K562 (cell line): ENCODE data around the gene PLA2G2C. TPM values are rescaled to one million over a fixed set of nuclear protein-coding genes. Genes with fewer than 3 reads are reported as not detected.

Experiments
- BHLHE40 ChIP-seq: IDR thresholded peaks from 2 replicates; pipeline ENCODE4 v1.6.1; 2011; ENCODE audit warnings: low read length, improper control_type of control experiment
- CBFA2T2 ChIP-seq: fragments of 450-650 bp; conservative IDR thresholded peaks from 2 replicates; pipeline ENCODE4 v1.6.1; 2017; ENCODE audit warnings: mild to moderate bottlenecking
- FOSL1 ChIP-seq: fragments of 200-800 bp; sonication (Bioruptor generic); conservative IDR thresholded peaks from 2 replicates; pipeline ENCODE4 v1.6.1; 2016; ENCODE audit warnings: missing genetic modification characterization, missing compliant biosample characterization
- KDM2B ChIP-seq: fragments of 250-450 bp; sonication (Bioruptor Pico); IDR thresholded peaks from 2 replicates; pipeline ENCODE4 v1.8.0; 2021; ENCODE audit warnings: mild to moderate bottlenecking, moderate library complexity
- MGA ChIP-seq: fragments of 450-650 bp; IDR thresholded peaks from 2 replicates; pipeline ENCODE4 v1.6.1; 2016; ENCODE audit warnings: mild to moderate bottlenecking, moderate library complexity
- SMARCA5 ChIP-seq: fragments of 450-650 bp; IDR thresholded peaks from 2 replicates; pipeline ENCODE4 v1.6.1; 2016
- ZNF12 ChIP-seq: sonication (generic); formaldehyde crosslinking; IDR thresholded peaks from 2 replicates; pipeline ENCODE4 v1.4.0; 2020; ENCODE audit warnings: mild to moderate bottlenecking, missing genetic modification reagents
- ZNF830 ChIP-seq: fragments of 250-450 bp; sonication (Bioruptor Pico); IDR thresholded peaks from 2 replicates; pipeline ENCODE4 v1.5.0; 2021; ENCODE audit warnings: mild to moderate bottlenecking
- polyA plus RNA-seq, 8 experiments: library from polyadenylated mRNA; depleted of rRNA in 4 of 8; stranded (reverse) in 5 of 8; unstranded in 3 of 8; fragments of >200 nt; fragmentation: Nextera tagmentation in 2 of 8; fragmentation: Illumina TruSeq in 1 of 8; extraction: Ambion mirVana in 2 of 8; extraction: Trizol in 1 of 8; gene quantifications; 2 replicates each; pipeline versions ENCODE4 v1.2.1 to v1.2.3, GENCODE V29; 2011 to 2014; ENCODE audit warnings: inconsistent platforms in 1 of 8, missing spikeins in 1 of 8
- total RNA-seq, 7 experiments: library from RNA; depleted of rRNA in 6 of 7; stranded (reverse); fragments of >200 nt in 6 of 7; fragmentation: Illumina TruSeq in 2 of 7; extraction: Trizol in 2 of 7; gene quantifications; 2 replicates each; pipeline versions ENCODE4 v1.2.1 to v1.2.3, GENCODE V29; 2011 to 2021; ENCODE audit warnings: low replicate concordance in 1 of 7
- TF ChIP-seq, protein P1 (sequence below), 2 experiments: fragments of 450-650 bp in 1 of 2; sonication (generic) in 1 of 2; formaldehyde crosslinking in 1 of 2; IDR thresholded peaks in 1 of 2; conservative IDR thresholded peaks in 1 of 2; 2 replicates each; pipeline versions ENCODE4 v1.6.1 to v1.8.1; 2016 to 2023; ENCODE audit warnings: mild to moderate bottlenecking in 2 of 2, moderate library complexity in 2 of 2, inconsistent platforms in 1 of 2, missing genetic modification reagents in 1 of 2
- TF ChIP-seq, protein P2 (sequence below): sonication (generic); formaldehyde crosslinking; IDR thresholded peaks from 2 replicates; pipeline ENCODE4 v1.9.0; 2022; ENCODE audit warnings: mild to moderate bottlenecking, missing genetic modification reagents
- TF ChIP-seq, protein P3 (sequence below): conservative IDR thresholded peaks from 2 replicates; pipeline ENCODE4 v1.6.1; 2011; ENCODE audit warnings: low read depth, mild to moderate bottlenecking, low read length; ENCODE audit not compliant: control insufficient read depth

The PLA2G2C gene
- total and polyA plus RNA-seq, 9 of the 15 experiments (the other 6 are each of a cell fraction or from before 2014, with no cell fraction given): 0.14 to 0.49 (median 0.21) TPM

DNA sequence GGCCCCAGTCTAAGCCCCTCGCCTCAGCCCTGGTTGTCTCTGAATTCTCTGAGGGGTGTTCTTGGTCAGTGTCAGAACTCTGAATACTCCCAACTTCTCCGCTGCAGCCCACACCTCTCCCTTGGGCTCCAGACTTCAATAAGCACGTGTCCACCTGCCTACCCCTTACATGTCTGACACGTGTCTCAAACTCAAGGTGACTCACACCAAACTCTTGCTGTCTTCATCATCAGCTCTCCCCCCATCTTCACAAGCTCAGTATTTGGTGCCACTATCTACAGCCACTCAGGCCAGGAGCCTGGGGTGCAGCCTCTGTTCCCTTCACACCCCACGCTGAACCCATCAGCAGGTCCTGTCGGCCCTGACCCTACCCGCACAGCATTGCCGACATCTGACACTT lies 19.2 kb downstream of the PLA2G2C start (continued):
- TF ChIP-seq, protein P1, sequence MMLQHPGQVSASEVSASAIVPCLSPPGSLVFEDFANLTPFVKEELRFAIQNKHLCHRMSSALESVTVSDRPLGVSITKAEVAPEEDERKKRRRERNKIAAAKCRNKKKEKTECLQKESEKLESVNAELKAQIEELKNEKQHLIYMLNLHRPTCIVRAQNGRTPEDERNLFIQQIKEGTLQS (IDR thresholded peaks at IDR 0.05): peak; percentile 56
- TF ChIP-seq, protein P1 (CRISPR knock-in tag; conservative IDR thresholded peaks at IDR 0.05): no peak
- no peak for TF ChIP-seq ZNF12
- TF ChIP-seq BHLHE40: peak; percentile 40; the same call in 1 of the 2 replicates
- TF ChIP-seq FOSL1 (tag): peak; percentile 72
- TF ChIP-seq MGA: peak; percentile 68
- TF ChIP-seq CBFA2T2: 0 out of 2 replicates have a peak, but pooled peaks have one; percentile 20
- TF ChIP-seq SMARCA5: no peak
- TF ChIP-seq, protein P2, sequence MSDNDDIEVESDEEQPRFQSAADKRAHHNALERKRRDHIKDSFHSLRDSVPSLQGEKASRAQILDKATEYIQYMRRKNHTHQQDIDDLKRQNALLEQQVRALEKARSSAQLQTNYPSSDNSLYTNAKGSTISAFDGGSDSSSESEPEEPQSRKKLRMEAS: peak; percentile 36; the same call in 1 of the 2 replicates
- no peak for TF ChIP-seq ZNF830 (CRISPR knock-in tag)
- TF ChIP-seq, protein P3, sequence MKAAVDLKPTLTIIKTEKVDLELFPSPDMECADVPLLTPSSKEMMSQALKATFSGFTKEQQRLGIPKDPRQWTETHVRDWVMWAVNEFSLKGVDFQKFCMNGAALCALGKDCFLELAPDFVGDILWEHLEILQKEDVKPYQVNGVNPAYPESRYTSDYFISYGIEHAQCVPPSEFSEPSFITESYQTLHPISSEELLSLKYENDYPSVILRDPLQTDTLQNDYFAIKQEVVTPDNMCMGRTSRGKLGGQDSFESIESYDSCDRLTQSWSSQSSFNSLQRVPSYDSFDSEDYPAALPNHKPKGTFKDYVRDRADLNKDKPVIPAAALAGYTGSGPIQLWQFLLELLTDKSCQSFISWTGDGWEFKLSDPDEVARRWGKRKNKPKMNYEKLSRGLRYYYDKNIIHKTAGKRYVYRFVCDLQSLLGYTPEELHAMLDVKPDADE: no peak
- TF ChIP-seq KDM2B (CRISPR knock-in tag): no peak
